GM23248 (cell line): ENCODE results near the gene SHISA5. TPM values are rescaled to one million over a fixed set of nuclear protein-coding genes. Genes with fewer than 3 reads are reported as not detected.

Source experiments
- DNase-seq: peaks from one replicate; pipeline ENCODE4 v3.0.0-alpha.2; 2015
- H2AFZ ChIP-seq: fragments of 200-600 bp; sonication (generic); 2 replicates; pipeline ENCODE4 v1.6.1; 2016; ENCODE audit warnings: antibody characterized with exemption
- H3F3A ChIP-seq: fragments of 200-600 bp; sonication (generic); 2 replicates; pipeline ENCODE4 v1.6.1; 2016; ENCODE audit warnings: mild to moderate bottlenecking, antibody characterized with exemption, mixed run types; ENCODE audit not compliant: insufficient read depth
- H3K27ac ChIP-seq: fragments of 200-600 bp; sonication (generic); 2 replicates; pipeline ENCODE4 v1.5.1; 2016; ENCODE audit warnings: mild to moderate bottlenecking
- H3K27me3 ChIP-seq: fragments of 200-600 bp; sonication (generic); replicated peaks from 2 replicates; pipeline ENCODE4 v1.6.1; 2016; ENCODE audit warnings: mild to moderate bottlenecking; ENCODE audit not compliant: insufficient read depth
- H3K36me3 ChIP-seq: fragments of 200-600 bp; sonication (generic); 2 replicates; pipeline ENCODE4 v1.6.1; 2016; ENCODE audit warnings: low read depth, mild to moderate bottlenecking
- H3K4me1 ChIP-seq: fragments of 200-600 bp; sonication (generic); 2 replicates; pipeline ENCODE4 v1.6.1; 2016; ENCODE audit warnings: mild to moderate bottlenecking; ENCODE audit not compliant: insufficient read depth
- H3K4me2 ChIP-seq: fragments of 200-600 bp; sonication (generic); one replicate; pipeline ENCODE4 v1.6.1; 2016; ENCODE audit warnings: mild to moderate bottlenecking; ENCODE audit not compliant: unreplicated experiment
- H3K4me3 ChIP-seq: fragments of 200-600 bp; sonication (generic); 2 replicates; pipeline ENCODE4 v1.5.1; 2016; ENCODE audit warnings: mild to moderate bottlenecking
- H3K79me2 ChIP-seq: fragments of 200-600 bp; sonication (generic); 2 replicates; pipeline ENCODE4 v1.6.1; 2016; ENCODE audit warnings: mild to moderate bottlenecking; ENCODE audit not compliant: insufficient read depth
- H3K9ac ChIP-seq: fragments of 200-600 bp; sonication (generic); 2 replicates; pipeline ENCODE4 v1.6.1; 2016; ENCODE audit warnings: mild to moderate bottlenecking
- H3K9me2 ChIP-seq: fragments of 200-600 bp; sonication (generic); 2 replicates; pipeline ENCODE4 v1.6.1; 2016; ENCODE audit warnings: mixed run types, mild to moderate bottlenecking, moderate library complexity; ENCODE audit not compliant: insufficient read depth
- H3K9me3 ChIP-seq: fragments of 200-600 bp; sonication (generic); one replicate; pipeline ENCODE4 v1.6.1; 2017; ENCODE audit warnings: low read depth
- H4K20me1 ChIP-seq: fragments of 200-600 bp; sonication (generic); 2 replicates; pipeline ENCODE4 v1.6.0; 2016; ENCODE audit not compliant: insufficient read depth
- EZH2 ChIP-seq: fragments of 200-600 bp; sonication (generic); IDR thresholded peaks from 2 replicates; pipeline ENCODE4 v1.6.1; 2018; ENCODE audit warnings: antibody characterized with exemption, mild to moderate bottlenecking; ENCODE audit not compliant: insufficient read depth, poor library complexity, severe bottlenecking
- EZH2phosphoT487 ChIP-seq: fragments of 200-600 bp; sonication (generic); IDR thresholded peaks from 2 replicates; pipeline ENCODE4 v1.6.1; 2018; ENCODE audit warnings: antibody characterized with exemption, moderate library complexity, mild to moderate bottlenecking, low read depth; ENCODE audit not compliant: insufficient read depth
- WGBS, 2 experiments: methylation state at CpG; one replicate each; pipeline ENCODE4 v1.1.6; 2015 to 2017; ENCODE audit warnings: low lambda C conversion rate in 2 of 2, low coverage in 1 of 2; ENCODE audit errors: missing lambda C conversion rate in 2 of 2; 5-methylcytosine and 5-hydroxymethylcytosine counted together
- in situ Hi-C: fragments of 300-500 bp; cut with MboI; formaldehyde crosslinking; loops from 2 replicates; pipeline ENCODE4 v1.15.0; 2020
- polyA plus RNA-seq: library from polyadenylated mRNA; unstranded; fragments of >200 nt; fragmentation: Nextera tagmentation; extraction: Ambion mirVana; gene quantifications from 2 replicates; pipeline ENCODE4 v1.2.1, GENCODE V29; 2016
- total RNA-seq: library from RNA; depleted of rRNA; stranded (reverse); fragments of >200 nt; shearing (Covaris generic); gene quantifications from 2 replicates; pipeline ENCODE4 v1.2.3, GENCODE V29; 2014

The SHISA5 gene
- total and polyA plus RNA-seq, 2 experiments from 2014 or later, result 153 to 215 TPM

GRCh38 chr3:48446425-48447193 is 57.4 kb downstream of the SHISA5 start, which contains the start of gene ATRIP:
TSS of gene ATRIP (plus strand) at chr3:48446737. CDS start at chr3:48446846, 109 bp downstream.
- Histone ChIP-seq H3K27ac (peak within 1 kb of the TSS; percentile 75), H3K4me1 (peaks cover 16% of the 10 kb centered on the region), H3K9ac (peak within 1 kb of the TSS; percentile 87), H3K9me3 (no peaks in the 10 kb centered on the region), H3F3A (peaks cover 35% of the 10 kb centered on the region), H3K27me3 (no peaks in the 10 kb centered on the region), H2AFZ (peak within 1 kb of the TSS; percentile 97), H3K4me3 (peak within 1 kb of the TSS; percentile 89), H3K36me3 (peaks cover 15% of the 10 kb centered on the region), H3K9me2 (no peaks in the 10 kb centered on the region), H3K79me2 (peaks cover 56% of the 10 kb centered on the region), H4K20me1 (0 out of 2 replicates have a peak, but pooled peaks cover 1% of the 10 kb centered on the region), H3K4me2 (peak within 1 kb of the TSS; percentile 100)
- in situ Hi-C loops, result no loop called here
- 1% methylated on average over 63 to 87 of the region's 91 CpGs for WGBS, 2 experiments
- TF ChIP-seq EZH2phosphoT487, result no peak
- TF ChIP-seq EZH2, result no peak
- DNase-seq, result peak; percentile 97

GRCh38 chr3:48446043-48446424 is 57.9 kb downstream of the SHISA5 start:
- H3K27ac ChIP-seq, result peak overlapping the region; percentile 75
- H2AFZ ChIP-seq, result peak overlapping the region; percentile 97
- no peaks in the 10 kb centered on the region for H3K27me3 ChIP-seq
- peaks cover 62% of the 10 kb centered on the region for H3K79me2 ChIP-seq
- TF ChIP-seq EZH2, result no peak
- TF ChIP-seq EZH2phosphoT487, result no peak
- H3K9me2 ChIP-seq, result no peaks in the 10 kb centered on the region
- H3K9ac ChIP-seq, result peak overlapping the region; percentile 87
- H3K36me3 ChIP-seq, result peaks cover 15% of the 10 kb centered on the region
- peak overlapping the region; percentile 89 for H3K4me3 ChIP-seq
- H3K4me2 ChIP-seq, result peak overlapping the region; percentile 82
- 0 out of 2 replicates have a peak, but pooled peaks cover 5% of the 10 kb centered on the region for H4K20me1 ChIP-seq
- 16 to 17% methylated on average over 6 of the region's 6 CpGs for WGBS, 2 experiments
- in situ Hi-C loops, result no loop called here
- peaks cover 21% of the 10 kb centered on the region for H3K4me1 ChIP-seq
- H3K9me3 ChIP-seq, result no peaks in the 10 kb centered on the region
- no peak for DNase-seq
- peaks cover 35% of the 10 kb centered on the region for H3F3A ChIP-seq

- in situ Hi-C loops, result no loop called here
- Histone ChIP-seq H3F3A (peaks cover 35% of the 10 kb centered on the region), H3K27me3 (no peaks in the 10 kb centered on the region), H3K9ac (peak overlapping the region; percentile 87), H3K4me3 (peak overlapping the region; percentile 89), H3K79me2 (peaks cover 68% of the 10 kb centered on the region), H4K20me1 (0 out of 2 replicates have a peak, but pooled peaks cover 5% of the 10 kb centered on the region), H2AFZ (no peak overlapping the region), H3K9me2 (no peaks in the 10 kb centered on the region), H3K4me2 (peak overlapping the region; percentile 82), H3K27ac (no peak overlapping the region; the same call in 1 of the 2 replicates), H3K36me3 (peaks cover 15% of the 10 kb centered on the region), H3K9me3 (no peaks in the 10 kb centered on the region), H3K4me1 (peaks cover 22% of the 10 kb centered on the region)
- DNase-seq, result no peak
- TF ChIP-seq EZH2phosphoT487 (no peak), EZH2 (no peak)
- 77 to 79% methylated on average over 6 of the region's 6 CpGs for WGBS, 2 experiments
These were observed 58.6 kb downstream of the SHISA5 start for GRCh38 chr3:48445277-48445882.

- 72 to 79% methylated on average over 6 of the region's 6 CpGs for WGBS, 2 experiments
- no peaks in the 10 kb centered on the region for H3K27me3 ChIP-seq
- H3K4me2 ChIP-seq, result peak overlapping the region; percentile 80
- in situ Hi-C loops, result no loop called here
- H4K20me1 ChIP-seq, result 0 out of 2 replicates have a peak, but pooled peaks cover 5% of the 10 kb centered on the region
- peaks cover 31% of the 10 kb centered on the region for H3F3A ChIP-seq
- H3K9ac ChIP-seq, result peak overlapping the region; percentile 88
- H3K9me2 ChIP-seq, result no peaks in the 10 kb centered on the region
- peaks cover 14% of the 10 kb centered on the region for H3K4me1 ChIP-seq
- H3K36me3 ChIP-seq, result peaks cover 15% of the 10 kb centered on the region
- DNase-seq, result no peak
- no peak overlapping the region for H2AFZ ChIP-seq
- no peaks in the 10 kb centered on the region for H3K9me3 ChIP-seq
- peak overlapping the region; percentile 87 for H3K4me3 ChIP-seq
- peaks cover 61% of the 10 kb centered on the region for H3K79me2 ChIP-seq
- no peak for TF ChIP-seq EZH2phosphoT487
- no peak overlapping the region for H3K27ac ChIP-seq
These were observed 62.0 kb downstream of the SHISA5 start for GRCh38 chr3:48441940-48442339.
